Uterus (tissue), 4 donors: ENCODE results near the gene MAP2. TPM values are rescaled to one million over a fixed set of nuclear protein-coding genes. Genes with fewer than 3 reads are reported as not detected.

ENCODE experiments used
- DNase-seq, 2 donors: peaks; one replicate each; pipeline ENCODE4 v3.0.0-alpha.2; 2019 to 2020
- H3K27ac ChIP-seq, 2 donors: fragments of 200-600 bp; sonication (generic); 1 replicate in 1 of 2; 2 replicates in 1 of 2; pipeline ENCODE4 v1.5.1; 2016 to 2018
- H3K27me3 ChIP-seq, 2 donors: fragments of 200-600 bp; sonication (generic); one replicate each; pipeline ENCODE4 v1.5.1; 2018 to 2019; ENCODE audit warnings: control low read depth in 1 of 2
- H3K36me3 ChIP-seq, 2 donors: fragments of 200-600 bp; sonication (generic); one replicate each; pipeline ENCODE4 v1.5.1; 2019; ENCODE audit warnings: control low read depth in 1 of 2
- H3K4me1 ChIP-seq, 2 donors: fragments of 200-600 bp; sonication (generic); one replicate each; pipeline ENCODE4 v1.5.1; 2018 to 2019; ENCODE audit warnings: control low read depth in 1 of 2
- H3K4me3 ChIP-seq, 2 donors: fragments of 200-600 bp; sonication (generic); 1 replicate in 1 of 2; 2 replicates in 1 of 2; pipeline ENCODE4 v1.5.1; 2018 to 2019; ENCODE audit warnings: mild to moderate bottlenecking in 1 of 2
- H3K9me3 ChIP-seq, 2 donors: fragments of 200-600 bp; sonication (generic); one replicate each; pipeline ENCODE4 v1.5.1; 2019; ENCODE audit warnings: control low read depth in 1 of 2
- POLR2A ChIP-seq, 2 donors: fragments of 450-650 bp; IDR thresholded peaks; one replicate each; pipeline ENCODE4 v1.6.1; 2016; ENCODE audit warnings: antibody characterized with exemption in 2 of 2, mild to moderate bottlenecking in 1 of 2, moderate library complexity in 1 of 2
- intact Hi-C: fragments of 100-400 bp; cut with DNase I; formaldehyde crosslinking; loops from one replicate; pipeline ENCODE4 v1.15.1; 2023; ENCODE audit warnings: low total_unique reads
- total RNA-seq, 4 donors: library from RNA; depleted of rRNA in 3 of 4; stranded (reverse); fragments of >200 nt in 3 of 4; gene quantifications; one replicate each; pipeline versions ENCODE4 v1.1.0 to v1.2.4, GENCODE V29; 2014 to 2023
- TF ChIP-seq, protein P1 (sequence below), 4 experiments: fragments of 200-600 bp in 2 of 4; fragments of 450-650 bp in 2 of 4; sonication (generic) in 2 of 4; IDR thresholded peaks; one replicate each; pipeline ENCODE4 v1.5.1; 2016 to 2019; ENCODE audit warnings: antibody characterized with exemption in 4 of 4, mild to moderate bottlenecking in 2 of 4, moderate library complexity in 1 of 4
- donor health status: DM: yes; HTN: yes; CAD: no.

Gene MAP2
- total RNA-seq, 4 donors from 2014 or later = 4.7 to 18.7 (median 7.6) TPM

DNA sequence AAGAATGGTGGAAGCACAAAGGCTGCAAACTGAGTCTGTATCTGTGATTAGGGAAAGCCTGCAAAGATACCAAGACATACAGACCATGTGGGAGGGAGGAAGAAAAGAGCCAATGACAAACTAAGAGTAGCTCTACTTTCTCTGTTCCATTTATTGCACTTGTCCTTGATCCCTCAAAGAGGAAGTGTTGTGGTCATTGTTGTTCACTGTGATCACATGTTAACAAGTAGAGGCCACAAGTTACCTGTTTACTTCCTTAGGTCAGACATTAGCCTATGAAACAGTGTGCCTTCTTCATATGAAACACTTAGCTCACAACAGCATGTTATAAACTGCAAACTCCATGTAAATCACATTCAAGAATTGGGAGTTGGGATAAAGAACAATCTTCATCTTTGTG, 32.6 kb downstream of the MAP2 start:
- H3K9me3 ChIP-seq = no peaks in the 10 kb centered on the region
- DNase-seq = no peak
- no peaks in the 10 kb centered on the region for H3K4me1 ChIP-seq
- TF ChIP-seq, protein P1, sequence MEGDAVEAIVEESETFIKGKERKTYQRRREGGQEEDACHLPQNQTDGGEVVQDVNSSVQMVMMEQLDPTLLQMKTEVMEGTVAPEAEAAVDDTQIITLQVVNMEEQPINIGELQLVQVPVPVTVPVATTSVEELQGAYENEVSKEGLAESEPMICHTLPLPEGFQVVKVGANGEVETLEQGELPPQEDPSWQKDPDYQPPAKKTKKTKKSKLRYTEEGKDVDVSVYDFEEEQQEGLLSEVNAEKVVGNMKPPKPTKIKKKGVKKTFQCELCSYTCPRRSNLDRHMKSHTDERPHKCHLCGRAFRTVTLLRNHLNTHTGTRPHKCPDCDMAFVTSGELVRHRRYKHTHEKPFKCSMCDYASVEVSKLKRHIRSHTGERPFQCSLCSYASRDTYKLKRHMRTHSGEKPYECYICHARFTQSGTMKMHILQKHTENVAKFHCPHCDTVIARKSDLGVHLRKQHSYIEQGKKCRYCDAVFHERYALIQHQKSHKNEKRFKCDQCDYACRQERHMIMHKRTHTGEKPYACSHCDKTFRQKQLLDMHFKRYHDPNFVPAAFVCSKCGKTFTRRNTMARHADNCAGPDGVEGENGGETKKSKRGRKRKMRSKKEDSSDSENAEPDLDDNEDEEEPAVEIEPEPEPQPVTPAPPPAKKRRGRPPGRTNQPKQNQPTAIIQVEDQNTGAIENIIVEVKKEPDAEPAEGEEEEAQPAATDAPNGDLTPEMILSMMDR (IDR thresholded peaks at IDR 0.05) = no peak
- TF ChIP-seq POLR2A (IDR thresholded peaks at IDR 0.05) = no peak
- no peaks in the 10 kb centered on the region for H3K36me3 ChIP-seq
- H3K27me3 ChIP-seq = no peaks in the 10 kb centered on the region
- H3K27ac ChIP-seq = no peak overlapping the region
- intact Hi-C loops = no loop called here
- no peak overlapping the region for H3K4me3 ChIP-seq

- no peak overlapping the region for H3K27ac ChIP-seq
- H3K4me1 ChIP-seq = no peaks in the 10 kb centered on the region
- H3K36me3 ChIP-seq = no peaks in the 10 kb centered on the region
- intact Hi-C loops = no loop called here
- no peak for TF ChIP-seq POLR2A (IDR thresholded peaks at IDR 0.05)
- TF ChIP-seq, protein P1 (IDR thresholded peaks at IDR 0.05) = no peak
- no peaks in the 10 kb centered on the region for H3K9me3 ChIP-seq
- no peaks in the 10 kb centered on the region for H3K27me3 ChIP-seq
- no peak for DNase-seq
- no peak overlapping the region for H3K4me3 ChIP-seq
Observed at GRCh38 chr2:209458008-209458979, 34.4 kb downstream of the MAP2 start.

DNA sequence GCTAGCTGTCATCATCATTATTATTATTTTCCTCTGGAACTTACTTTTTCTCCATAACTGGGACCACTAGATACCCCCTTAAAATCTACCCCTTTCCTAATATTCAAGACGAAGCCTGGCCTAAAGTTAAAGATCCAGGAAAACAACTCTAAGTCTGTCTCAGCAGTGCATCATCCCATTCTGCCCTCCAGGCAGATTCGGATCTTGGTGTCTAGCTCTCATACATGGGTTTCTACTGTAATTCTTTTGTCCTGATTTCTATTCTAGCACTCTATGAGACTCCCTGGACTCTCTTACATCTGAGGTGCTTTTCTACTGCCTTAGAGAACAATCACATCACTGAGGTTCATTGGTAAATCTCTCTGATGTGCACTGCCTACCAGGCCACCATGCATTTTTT, 35.5 kb downstream of the MAP2 start:
- Histone ChIP-seq H3K27me3 (no peaks in the 10 kb centered on the region), H3K9me3 (no peaks in the 10 kb centered on the region), H3K36me3 (no peaks in the 10 kb centered on the region), H3K4me1 (no peaks in the 10 kb centered on the region), H3K27ac (no peak overlapping the region), H3K4me3 (no peak overlapping the region)
- DNase-seq = no peak
- intact Hi-C loops = no loop called here
- TF ChIP-seq, protein P1 (IDR thresholded peaks at IDR 0.05) = no peak
- no peak for TF ChIP-seq POLR2A (IDR thresholded peaks at IDR 0.05)

- H3K4me3 ChIP-seq = no peak overlapping the region
- intact Hi-C loops = no loop called here
- H3K36me3 ChIP-seq = no peaks in the 10 kb centered on the region
Observed at GRCh38 chr2:209460151-209460761, 36.4 kb downstream of the MAP2 start.

More at GRCh38 chr2:209460151-209460761, 36.4 kb downstream of the MAP2 start:
- H3K27ac ChIP-seq = no peak overlapping the region
- TF ChIP-seq, protein P1 (IDR thresholded peaks at IDR 0.05) = no peak
- TF ChIP-seq POLR2A (IDR thresholded peaks at IDR 0.05) = no peak
- no peaks in the 10 kb centered on the region for H3K27me3 ChIP-seq
- DNase-seq = no peak
- no peaks in the 10 kb centered on the region for H3K9me3 ChIP-seq
- no peaks in the 10 kb centered on the region for H3K4me1 ChIP-seq
